Stimulated activated CD8-positive, alpha-beta memory T cell treated with anti-CD3 and anti-CD28 coated beads, Interleukin-15, amount 100 ng/mL, for 1 hour (primary cell): ENCODE results near the gene SLC25A42.
"Not testable (repeated sequence)": the region's sequence is repeated elsewhere in the genome, so short reads cannot be mapped to it uniquely, and the experiment has no call there.

Experiments
- DNase-seq: peaks from one replicate; pipeline ENCODE4 v3.0.0-alpha.2; 2020; ENCODE audit warnings: low read depth

Gene SLC25A42

GRCh38 chr19:19135713-19136112, 71.9 kb downstream of the SLC25A42 start:
- not testable (repeated sequence) for DNase-seq

DNA sequence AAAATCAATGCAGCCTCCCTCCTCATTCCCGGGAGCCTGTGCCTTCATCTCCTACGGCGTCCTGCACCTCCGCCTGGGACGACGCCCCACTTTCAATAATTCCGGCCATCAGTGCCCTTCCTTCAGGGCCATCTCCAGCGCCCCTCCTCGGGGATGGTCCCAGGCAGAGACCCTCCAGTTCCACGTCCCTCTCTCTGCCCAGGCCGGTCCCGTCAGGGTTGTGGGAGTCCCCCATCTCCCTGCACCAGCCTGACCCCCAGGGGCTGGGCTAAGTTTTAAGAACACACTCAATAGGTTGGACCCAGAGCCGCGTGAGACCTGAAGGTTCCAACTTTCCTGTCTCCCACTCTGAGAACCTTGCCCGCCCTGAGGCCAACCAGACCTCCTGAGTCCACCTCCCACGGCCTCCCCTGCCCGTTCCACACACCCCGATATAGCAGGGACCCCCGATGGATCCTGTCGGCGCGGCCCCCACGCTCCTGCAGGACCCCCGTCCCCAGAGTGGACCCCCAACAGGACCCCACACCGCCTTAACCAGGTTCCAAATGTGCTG, 73.8 kb downstream of the SLC25A42 start:
- no peak for DNase-seq

- DNase-seq: peak; percentile 90
These were observed 74.6 kb downstream of the SLC25A42 start, which contains the start of gene TMEM161A for GRCh38 chr19:19138109-19138981. Gene TMEM161A (minus strand): TSS chr19:19138478. CDS start chr19:19138428, 50 bp downstream.

DNA sequence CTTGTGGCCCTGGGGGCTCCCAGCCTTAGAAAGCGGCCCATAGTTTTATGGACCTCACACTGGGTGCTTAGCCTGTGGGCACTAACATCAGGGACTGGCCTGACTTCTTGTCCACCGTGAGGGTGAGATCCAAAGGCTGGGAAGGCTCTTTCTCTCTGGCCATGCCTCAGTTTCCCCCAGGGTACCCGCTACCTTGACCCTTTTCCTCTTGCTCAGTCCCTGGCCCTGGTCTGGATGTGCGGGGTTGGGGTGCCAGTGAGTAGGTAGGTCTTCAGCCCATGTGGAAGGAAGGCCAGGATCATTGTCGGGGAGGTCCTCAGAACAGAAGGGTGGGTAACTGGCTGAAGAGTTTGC, 76.1 kb downstream of the SLC25A42 start:
- DNase-seq: no peak

GRCh38 chr19:19140476-19140875, 76.7 kb downstream of the SLC25A42 start:
- DNase-seq: no peak

DNA sequence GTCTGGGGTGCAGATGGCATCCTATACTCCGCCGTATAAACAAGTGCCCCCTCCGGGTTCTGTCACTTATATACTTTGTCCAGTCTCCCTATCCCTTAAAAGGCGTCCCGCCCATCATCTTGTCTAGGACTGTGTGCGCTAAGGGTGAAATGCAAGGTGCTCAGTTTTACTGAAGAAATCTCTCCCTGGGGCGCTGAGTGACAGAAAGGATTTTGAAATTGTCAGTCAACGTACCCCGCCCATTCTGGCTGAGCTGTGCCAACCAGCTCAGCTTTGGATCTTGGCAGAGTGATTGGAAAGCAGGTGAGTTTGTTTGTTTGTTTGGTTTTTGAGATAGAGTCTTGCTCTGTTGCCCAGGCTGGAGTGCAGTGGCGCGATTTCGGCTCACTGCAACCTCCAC, 78.6 kb downstream of the SLC25A42 start:
- no peak for DNase-seq

DNA sequence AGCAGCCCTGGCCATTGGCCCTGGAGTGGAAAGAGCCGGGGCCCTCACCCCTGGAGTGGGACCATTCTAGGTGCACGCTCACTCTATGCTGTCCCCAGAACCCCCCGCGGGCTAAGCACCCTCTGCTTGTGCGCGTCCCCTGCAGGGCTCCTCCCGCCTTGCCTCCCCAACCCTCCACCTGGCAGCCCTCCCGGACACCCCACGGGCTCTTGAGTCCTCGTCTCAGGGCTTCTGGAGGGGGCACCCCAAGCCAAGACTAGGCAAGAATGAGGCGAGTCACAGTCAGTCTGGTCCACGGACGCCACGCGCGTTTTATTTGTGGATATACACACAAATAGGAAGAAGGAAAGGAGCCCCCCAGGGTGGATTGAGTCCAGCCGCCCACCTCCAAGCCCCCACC, 81.5 kb downstream of the SLC25A42 start:
- DNase-seq: no peak

GRCh38 chr19:19145684-19146608, 82.2 kb downstream of the SLC25A42 start:
- DNase-seq: peak; percentile 82

GRCh38 chr19:19146865-19147264, 83.1 kb downstream of the SLC25A42 start:
- no peak for DNase-seq

- no peak for DNase-seq
These were observed 83.5 kb downstream of the SLC25A42 start for GRCh38 chr19:19147344-19147743.

- not testable (repeated sequence) for DNase-seq
These were observed 84.7 kb downstream of the SLC25A42 start for GRCh38 chr19:19148504-19148903.

- no peak for DNase-seq
These were observed 85.6 kb downstream of the SLC25A42 start for GRCh38 chr19:19149435-19149834.

DNA sequence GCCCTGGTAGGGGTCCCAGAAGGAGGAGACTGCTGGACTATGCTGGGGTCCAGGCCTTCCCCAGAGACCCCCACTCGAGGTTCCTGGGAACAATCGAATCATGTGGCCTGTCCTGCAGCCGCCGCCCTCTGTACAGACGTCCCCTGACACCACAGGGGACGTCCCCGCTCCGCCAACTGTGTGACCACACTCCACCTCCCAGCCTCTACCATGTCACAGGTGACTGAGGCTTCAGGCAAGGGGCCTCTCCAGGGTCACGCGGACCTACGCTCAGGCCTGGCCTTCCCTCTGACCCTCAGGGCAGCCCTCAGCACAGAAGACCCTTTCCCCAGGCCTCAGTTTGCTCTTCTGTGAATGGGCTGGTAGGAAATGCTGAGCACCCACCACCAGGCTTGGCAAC, 87.6 kb downstream of the SLC25A42 start:
- no peak for DNase-seq

DNA sequence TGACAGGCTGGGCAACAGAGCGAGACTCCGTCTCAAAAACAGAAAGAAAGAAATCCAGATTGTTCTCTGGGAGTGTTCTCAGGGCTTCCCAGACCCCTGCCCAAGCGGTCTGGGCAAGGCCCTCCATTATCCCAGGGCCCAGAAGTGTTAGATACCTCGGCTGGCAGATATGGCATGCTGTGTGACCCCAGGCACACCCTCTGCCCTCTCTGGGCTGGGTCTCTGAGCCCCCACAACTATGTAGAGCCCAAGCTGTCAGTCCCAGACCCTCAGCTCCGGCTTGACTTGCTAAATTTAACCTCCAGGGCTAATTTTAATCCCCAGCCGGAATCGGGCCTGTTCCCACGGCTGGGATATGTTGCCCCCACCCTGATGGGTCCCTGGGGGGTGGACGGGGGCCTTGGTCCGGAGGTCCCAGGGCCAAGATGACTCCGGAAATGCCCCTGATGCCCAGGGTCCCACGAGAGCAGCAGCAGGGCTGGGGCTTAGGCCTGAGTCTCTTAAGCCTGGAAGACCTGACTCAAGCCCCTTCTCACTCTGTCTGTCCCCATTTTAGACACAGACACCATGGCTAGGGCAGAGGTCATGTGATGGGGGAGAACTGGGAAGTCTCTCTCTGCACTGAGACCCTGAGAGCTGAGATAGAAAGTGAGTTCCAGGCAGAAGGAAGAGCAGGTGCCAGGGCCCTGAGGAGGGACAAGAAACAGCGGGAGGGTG, 89.0 kb downstream of the SLC25A42 start:
- no peak for DNase-seq

DNA sequence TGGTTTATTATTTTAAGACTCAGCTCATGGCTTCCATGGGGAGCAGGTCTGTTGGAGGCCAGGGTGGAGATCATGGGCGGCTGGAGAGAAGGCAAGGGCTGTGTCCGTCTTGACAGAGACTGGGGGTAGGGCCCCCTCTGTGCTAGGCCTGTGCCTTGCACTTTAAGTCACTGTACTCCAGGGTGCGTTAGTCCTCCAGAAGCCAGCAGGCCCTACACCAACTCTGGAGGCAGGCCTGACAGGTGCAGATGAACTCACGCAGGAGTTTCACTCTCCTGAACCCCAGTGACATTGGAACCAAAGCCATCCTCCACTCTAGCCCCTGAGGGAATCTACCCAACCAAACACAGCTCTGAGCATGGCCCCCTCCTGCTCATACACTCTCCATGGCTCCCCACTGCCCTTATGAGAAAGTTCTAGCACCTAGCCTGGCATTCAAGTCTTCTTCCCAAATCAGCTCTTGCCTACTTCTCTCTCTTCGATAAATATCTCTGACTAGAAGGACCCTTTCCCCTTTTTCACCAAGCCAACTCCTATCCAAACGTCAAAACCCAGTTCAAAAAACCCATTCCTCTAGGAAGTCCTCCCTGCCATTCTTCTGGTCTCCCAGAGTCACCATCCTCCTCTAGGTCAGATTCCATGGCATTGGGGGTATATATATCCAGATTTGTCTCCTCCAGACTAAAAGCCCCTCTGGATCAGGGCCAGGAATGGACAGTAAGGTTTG, 91.1 kb downstream of the SLC25A42 start:
- no peak for DNase-seq

DNA sequence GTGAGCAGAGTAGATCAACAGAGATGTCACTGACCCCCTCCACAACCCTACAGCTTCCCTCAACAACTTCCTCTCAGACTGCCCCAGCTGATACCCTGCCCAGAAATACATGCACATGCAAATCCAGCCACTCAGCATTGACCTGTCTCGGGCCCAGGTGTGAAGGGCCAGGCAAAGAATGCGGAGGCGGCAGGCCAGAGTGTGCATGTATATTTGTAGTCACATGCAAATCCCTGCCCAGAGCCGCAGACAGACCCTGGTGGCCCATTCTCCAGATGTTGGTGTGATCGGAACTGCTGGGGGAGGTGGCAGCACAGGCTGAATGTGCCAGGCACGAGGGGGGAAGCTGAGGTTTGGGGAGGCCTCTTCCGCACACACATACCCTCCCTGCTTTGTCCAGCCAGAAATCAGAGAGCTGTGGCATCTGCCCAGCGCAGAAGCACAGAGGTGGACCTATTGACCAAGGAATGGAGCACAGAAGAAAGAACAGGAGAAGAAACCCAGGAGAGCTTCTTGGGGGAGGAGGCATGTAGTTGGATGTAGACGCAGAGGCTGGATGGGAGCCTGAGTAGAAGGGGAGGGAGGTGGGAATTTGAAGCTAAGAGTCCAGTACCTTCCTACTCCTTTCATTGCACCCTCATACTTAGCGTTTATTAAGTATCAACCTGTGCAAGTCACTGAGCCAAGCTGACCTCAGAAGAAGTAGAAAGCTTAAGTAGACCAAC, 91.9 kb downstream of the SLC25A42 start:
- no peak for DNase-seq

DNA sequence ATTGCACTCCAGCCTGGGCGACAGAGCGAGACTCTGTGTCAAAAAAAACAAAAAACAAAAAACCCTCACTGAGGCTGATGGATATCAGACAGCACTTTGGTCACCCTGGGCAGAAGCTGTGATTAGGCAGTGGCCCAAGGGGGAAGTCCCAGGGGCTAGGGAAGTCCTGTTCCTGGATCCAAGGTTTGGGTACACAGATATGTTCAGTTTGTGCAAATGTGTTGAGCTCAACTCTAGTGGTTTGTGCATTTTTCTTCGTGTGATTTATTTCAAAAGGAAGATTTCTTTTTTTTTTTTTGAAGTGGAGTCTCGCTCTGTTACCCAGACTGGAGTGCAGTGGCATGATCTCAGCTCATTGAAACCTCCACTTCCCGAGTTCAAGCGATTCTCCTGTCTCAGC, 94.0 kb downstream of the SLC25A42 start:
- no peak for DNase-seq

- no peak for DNase-seq
These were observed 95.7 kb downstream of the SLC25A42 start for GRCh38 chr19:19159534-19159933.

DNA sequence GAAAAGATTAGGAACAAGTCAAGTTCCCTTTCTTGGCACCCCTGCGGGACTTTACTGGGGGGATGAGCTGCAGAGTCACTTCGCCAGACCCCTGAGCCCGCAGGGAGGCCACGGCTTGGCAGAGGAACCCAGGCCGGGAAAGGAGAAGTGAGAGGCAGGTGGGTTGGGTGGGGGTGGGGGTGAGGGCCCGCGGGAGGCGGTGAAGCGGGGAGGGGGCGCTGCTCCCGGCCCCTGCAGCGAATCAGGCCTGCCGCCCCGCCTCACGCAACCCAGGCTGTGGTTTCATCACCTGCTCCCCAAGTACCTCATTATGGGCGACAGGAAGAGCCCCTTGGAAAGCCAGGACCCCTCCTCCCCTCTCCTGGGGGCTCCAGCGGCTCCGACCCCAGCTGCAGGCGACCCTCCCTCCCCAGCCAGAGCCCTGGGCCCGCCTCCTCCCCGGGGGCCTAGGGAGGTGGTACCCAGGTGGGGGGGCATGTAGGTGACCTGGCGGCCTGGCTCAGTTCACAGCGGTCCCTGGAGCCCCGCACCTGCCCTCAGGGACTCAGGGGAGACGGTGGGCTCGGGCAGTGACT, 96.8 kb downstream of the SLC25A42 start:
- DNase-seq: no peak

GRCh38 chr19:19162495-19162894, 98.7 kb downstream of the SLC25A42 start:
- no peak for DNase-seq
